Muscle layer of duodenum (tissue), 2 donors: ENCODE results near the gene P2RX4.
A peak's percentile ranks its signal among the peaks of the same experiment; 100 is the strongest.

Source experiments
- H3K27ac ChIP-seq: one replicate; pipeline ENCODE4 v1.7.0; 2013; ENCODE audit warnings: mild to moderate bottlenecking, low read length
- H3K27me3 ChIP-seq: one replicate; pipeline ENCODE4 v1.7.0; 2013; ENCODE audit warnings: low read depth, mild to moderate bottlenecking, control low read depth, low read length
- H3K36me3 ChIP-seq, 2 donors: one replicate each; pipeline ENCODE4 v1.7.0; 2013; ENCODE audit warnings: low read length in 2 of 2, control low read depth in 1 of 2, mild to moderate bottlenecking in 1 of 2; ENCODE audit not compliant: insufficient read depth in 2 of 2, control insufficient read depth in 1 of 2
- H3K4me1 ChIP-seq, 2 donors: one replicate each; pipeline ENCODE4 v1.7.0; 2013; ENCODE audit warnings: low read length in 2 of 2, mild to moderate bottlenecking in 2 of 2, control low read depth in 1 of 2, moderate library complexity in 1 of 2; ENCODE audit not compliant: insufficient read depth in 2 of 2, control insufficient read depth in 1 of 2
- H3K4me3 ChIP-seq, 2 donors: one replicate each; pipeline ENCODE4 v1.7.0; 2013; ENCODE audit warnings: low read length in 2 of 2, low read depth in 1 of 2, mild to moderate bottlenecking in 1 of 2
- H3K9me3 ChIP-seq, 2 donors: one replicate each; pipeline ENCODE4 v1.7.0; 2013; ENCODE audit warnings: low read length in 2 of 2, control low read depth in 1 of 2, mild to moderate bottlenecking in 1 of 2; ENCODE audit not compliant: control insufficient read depth in 1 of 2
- donor health status: healthy.

The P2RX4 gene

DNA sequence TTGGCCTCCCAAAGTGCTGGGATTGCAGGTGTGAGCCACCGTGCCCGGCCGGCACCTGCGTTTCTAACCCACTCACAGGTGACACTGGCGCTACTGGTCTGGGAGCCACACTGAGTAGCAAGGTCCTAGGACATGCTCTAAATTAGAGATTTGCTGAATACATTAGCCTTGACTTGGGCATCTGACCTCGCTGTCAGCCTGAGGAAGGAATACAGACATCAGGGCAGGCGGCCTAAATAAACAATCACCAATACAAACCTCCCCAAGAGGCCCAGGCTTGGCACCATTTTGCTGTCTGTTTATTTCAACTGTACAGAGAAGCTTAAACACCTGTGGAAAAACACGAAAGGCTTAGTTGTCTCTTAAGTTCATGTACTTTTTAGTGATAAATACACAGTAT lies 27.5 kb downstream of the P2RX4 start:
- H3K27ac ChIP-seq = no peak overlapping the region
- H3K4me3 ChIP-seq = no peak overlapping the region
- H3K27me3 ChIP-seq = no peaks in the 10 kb centered on the region
- H3K4me1 ChIP-seq = peaks cover 0 to 42% of the 10 kb centered on the region in 2 donors
- peaks cover 21 to 26% of the 10 kb centered on the region in 2 donors for H3K36me3 ChIP-seq
- no peaks in the 10 kb centered on the region for H3K9me3 ChIP-seq

GRCh38 chr12:121238086-121238485 lies 28.2 kb downstream of the P2RX4 start:
- no peak overlapping the region for H3K4me3 ChIP-seq
- no peak overlapping the region for H3K27ac ChIP-seq
- peaks cover 0 to 42% of the 10 kb centered on the region in 2 donors for H3K4me1 ChIP-seq
- H3K36me3 ChIP-seq = peaks cover 20 to 24% of the 10 kb centered on the region in 2 donors
- H3K27me3 ChIP-seq = no peaks in the 10 kb centered on the region
- H3K9me3 ChIP-seq = no peaks in the 10 kb centered on the region

DNA sequence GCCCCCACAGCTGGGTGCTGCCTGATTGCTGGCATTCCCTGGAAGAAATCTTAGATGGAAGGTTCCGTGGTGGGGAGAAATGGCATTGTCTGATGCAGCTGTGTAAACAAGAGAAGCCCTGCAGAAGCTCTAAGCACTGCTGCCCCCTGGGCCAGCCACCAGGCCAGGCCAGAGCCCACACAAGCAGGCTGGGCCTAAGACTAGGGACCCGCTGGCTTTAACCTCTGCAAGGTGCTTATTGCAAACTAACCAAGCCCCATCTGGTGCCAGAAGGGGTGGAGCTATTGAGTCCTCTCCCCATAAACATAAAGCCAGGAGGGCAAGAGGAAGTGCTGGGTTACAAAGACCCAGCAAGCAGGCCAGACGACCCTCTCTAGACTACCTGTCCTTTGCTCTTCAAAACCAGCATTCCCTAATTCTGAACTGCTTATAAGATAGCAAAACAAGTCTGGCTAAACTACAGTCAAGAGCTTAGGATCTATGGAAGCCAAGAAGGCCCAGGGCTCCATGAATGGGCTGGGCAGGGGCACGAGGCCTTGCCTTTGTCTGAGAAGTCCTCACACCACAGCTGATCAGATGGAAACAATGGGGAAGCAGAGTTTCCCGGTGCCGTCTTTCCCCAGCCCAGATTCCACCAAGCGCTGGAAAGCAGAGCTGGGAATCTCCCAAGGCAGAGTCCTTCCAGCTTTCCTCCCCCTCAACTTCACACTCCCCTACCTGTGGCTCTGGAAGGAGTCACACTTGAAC lies 28.8 kb downstream of the P2RX4 start:
- H3K4me1 ChIP-seq = peaks cover 0 to 42% of the 10 kb centered on the region in 2 donors
- no peaks in the 10 kb centered on the region for H3K9me3 ChIP-seq
- no peaks in the 10 kb centered on the region for H3K27me3 ChIP-seq
- no peak overlapping the region for H3K4me3 ChIP-seq
- H3K36me3 ChIP-seq = peaks cover 19 to 22% of the 10 kb centered on the region in 2 donors
- H3K27ac ChIP-seq = no peak overlapping the region

GRCh38 chr12:121239351-121240061 lies 29.6 kb downstream of the P2RX4 start:
- H3K27ac ChIP-seq = peak overlapping the region; percentile 12
- peak overlapping the region in 1 of 2 donors; percentile 48 for H3K4me3 ChIP-seq
- peaks cover 0 to 42% of the 10 kb centered on the region in 2 donors for H3K4me1 ChIP-seq
- H3K9me3 ChIP-seq = no peaks in the 10 kb centered on the region
- H3K36me3 ChIP-seq = peaks cover 21 to 26% of the 10 kb centered on the region in 2 donors
- H3K27me3 ChIP-seq = no peaks in the 10 kb centered on the region

GRCh38 chr12:121240062-121240420 lies 30.1 kb downstream of the P2RX4 start:
- Histone ChIP-seq H3K27ac (peak overlapping the region; percentile 12), H3K36me3 (peaks cover 21 to 30% of the 10 kb centered on the region in 2 donors), H3K4me1 (peaks cover 0 to 42% of the 10 kb centered on the region in 2 donors), H3K9me3 (no peaks in the 10 kb centered on the region), H3K27me3 (no peaks in the 10 kb centered on the region), H3K4me3 (peak overlapping the region in 1 of 2 donors; percentile 48)

DNA sequence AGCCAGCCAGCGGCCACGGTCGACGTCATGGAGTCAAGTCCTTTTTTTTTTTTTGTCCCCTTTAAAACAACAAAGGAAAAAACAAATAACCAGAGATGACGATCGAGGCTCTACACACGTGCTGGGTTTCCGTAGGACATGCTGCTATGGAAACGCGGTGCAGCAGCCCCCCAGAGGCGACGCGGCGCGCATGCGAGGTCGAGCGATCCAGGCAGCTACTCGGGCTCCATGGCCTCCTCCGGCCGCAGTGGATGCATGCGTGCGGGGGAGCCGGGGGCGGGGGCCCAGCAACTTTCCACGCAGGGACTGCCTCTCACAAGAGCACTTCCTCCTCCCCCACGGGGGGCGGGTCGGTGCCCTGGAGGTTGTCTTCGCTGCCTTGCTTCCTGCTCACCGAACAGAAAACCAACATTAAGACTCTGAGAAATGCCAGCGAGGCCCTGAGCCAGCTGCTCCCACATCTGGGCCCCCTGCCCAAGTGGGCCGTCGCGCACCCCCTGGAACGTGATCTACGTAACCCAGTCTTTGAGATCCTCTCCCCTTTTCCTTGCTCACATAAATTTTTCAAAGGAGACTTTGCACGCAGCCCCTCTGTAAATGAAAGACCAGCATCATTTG lies 30.7 kb downstream of the P2RX4 start:
- Histone ChIP-seq H3K27me3 (no peaks in the 10 kb centered on the region), H3K9me3 (no peaks in the 10 kb centered on the region), H3K4me3 (peak overlapping the region; percentile 33 to 48), H3K27ac (peak overlapping the region; percentile 54), H3K4me1 (peaks cover 0 to 42% of the 10 kb centered on the region in 2 donors), H3K36me3 (peaks cover 21 to 28% of the 10 kb centered on the region in 2 donors)

DNA sequence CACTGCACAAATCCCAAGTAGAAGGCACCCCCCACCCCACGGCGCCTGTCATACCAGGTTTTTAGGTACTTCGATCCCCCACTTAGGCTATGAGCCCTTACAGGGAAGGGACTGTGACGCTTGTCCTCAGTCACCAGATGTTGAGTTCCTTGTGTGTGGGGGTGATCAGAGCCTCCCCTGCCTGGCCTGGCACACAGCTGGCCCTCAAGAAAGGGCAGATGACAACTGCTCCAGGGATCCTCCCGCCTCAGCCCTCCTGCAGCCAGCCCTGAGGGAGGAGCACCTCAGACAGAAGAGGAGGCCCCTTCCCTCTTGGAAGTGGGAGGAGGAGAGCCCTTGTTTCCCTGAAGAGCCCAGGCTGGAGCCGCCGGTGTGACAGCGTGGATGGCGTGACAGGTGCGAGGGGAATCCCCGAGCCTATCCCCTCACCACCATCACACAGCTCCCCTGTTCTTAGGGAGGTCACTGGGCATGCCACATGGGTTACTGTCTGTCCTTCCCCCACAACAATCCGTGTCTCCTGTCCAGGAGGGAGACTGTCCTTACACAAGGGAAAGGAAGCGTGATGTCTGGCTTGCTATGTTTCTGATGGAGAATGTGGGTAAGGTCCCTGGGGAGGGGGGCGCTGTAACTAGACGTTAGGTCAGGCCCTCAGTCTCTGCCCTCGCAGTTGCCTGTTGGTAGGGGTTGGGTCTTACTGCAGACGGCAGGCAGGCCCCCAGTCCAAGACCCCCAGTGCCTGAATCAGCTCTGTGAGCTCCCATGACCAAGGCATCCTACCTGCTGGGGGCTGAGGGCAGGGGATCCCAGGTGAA lies 31.4 kb downstream of the P2RX4 start:
- Histone ChIP-seq H3K27ac (peak overlapping the region; percentile 54), H3K27me3 (no peaks in the 10 kb centered on the region), H3K36me3 (peaks cover 19 to 22% of the 10 kb centered on the region in 2 donors), H3K4me3 (peak overlapping the region; percentile 33 to 48), H3K4me1 (peaks cover 0 to 42% of the 10 kb centered on the region in 2 donors), H3K9me3 (no peaks in the 10 kb centered on the region)

GRCh38 chr12:121245031-121245430 lies 35.1 kb downstream of the P2RX4 start:
- H3K9me3 ChIP-seq = no peaks in the 10 kb centered on the region
- H3K27ac ChIP-seq = no peak overlapping the region
- H3K4me3 ChIP-seq = no peak overlapping the region
- H3K27me3 ChIP-seq = no peaks in the 10 kb centered on the region
- H3K36me3 ChIP-seq = peaks cover 37 to 51% of the 10 kb centered on the region in 2 donors
- peaks cover 0 to 14% of the 10 kb centered on the region in 2 donors for H3K4me1 ChIP-seq

DNA sequence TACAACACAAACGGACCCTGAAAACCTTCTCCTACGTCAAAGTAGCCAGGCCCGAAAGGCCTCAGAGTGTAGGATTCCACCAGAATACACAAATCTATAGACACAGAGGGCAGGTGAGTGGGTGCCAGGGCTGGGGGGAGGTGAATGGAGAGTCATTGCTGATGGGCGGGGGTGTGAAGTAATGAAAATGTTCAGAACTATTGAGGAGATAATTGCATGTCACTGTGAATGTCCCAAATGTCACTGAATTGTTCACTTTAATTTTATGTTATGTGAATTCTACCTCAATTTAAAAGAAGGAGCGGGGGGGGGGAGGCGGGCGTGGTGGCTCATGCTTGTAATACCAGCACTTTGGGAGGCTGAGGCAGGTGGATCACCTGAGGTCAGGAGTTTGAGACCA lies 36.0 kb downstream of the P2RX4 start:
- Histone ChIP-seq H3K27me3 (no peaks in the 10 kb centered on the region), H3K9me3 (no peaks in the 10 kb centered on the region)

DNA sequence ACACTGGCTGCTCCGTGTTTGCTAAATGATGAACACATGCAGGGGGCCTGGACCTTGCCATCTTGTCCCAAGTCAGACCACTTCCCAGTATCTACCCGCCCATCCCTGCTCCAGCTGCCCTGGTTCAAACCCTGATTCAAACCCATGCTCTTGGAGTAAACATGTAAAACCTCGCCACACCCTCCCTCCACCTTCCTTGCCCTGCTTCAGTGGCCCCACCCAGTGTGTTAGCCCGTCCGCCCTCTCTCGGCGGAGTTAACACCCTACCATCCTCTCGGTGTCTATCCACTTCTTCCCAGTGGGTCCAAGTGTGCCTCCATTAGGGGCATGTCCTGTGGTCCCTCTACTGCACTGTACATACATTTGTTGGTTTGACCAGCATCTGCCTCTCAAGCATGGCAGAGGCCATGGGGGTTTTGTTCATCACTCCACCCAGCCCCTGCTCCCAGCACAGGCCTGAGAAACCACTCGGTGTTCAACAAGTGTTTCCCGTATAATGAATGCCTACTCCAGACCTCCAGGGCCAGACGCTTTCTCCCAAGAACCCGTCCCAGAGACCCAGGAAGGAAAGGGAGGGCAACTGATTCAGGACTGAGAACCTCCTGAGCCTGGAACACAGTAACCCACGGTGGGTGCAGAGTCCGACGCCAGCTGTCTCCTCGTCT lies 37.1 kb downstream of the P2RX4 start:
- Histone ChIP-seq H3K4me1 (no peaks in the 10 kb centered on the region), H3K27me3 (no peaks in the 10 kb centered on the region), H3K27ac (no peak overlapping the region), H3K9me3 (no peaks in the 10 kb centered on the region), H3K4me3 (no peak overlapping the region), H3K36me3 (peaks cover 47 to 69% of the 10 kb centered on the region in 2 donors)

More for the DNA sequence above, 36.0 kb downstream of the P2RX4 start:
- Histone ChIP-seq H3K4me3 (no peak overlapping the region), H3K27ac (no peak overlapping the region), H3K4me1 (peaks cover 0 to 6% of the 10 kb centered on the region in 2 donors), H3K36me3 (peaks cover 44 to 60% of the 10 kb centered on the region in 2 donors)
